ENCODE measurements around the gene IQCH.
"Not testable (repeated sequence)": the region's sequence is repeated elsewhere in the genome, so short reads cannot be mapped to it uniquely, and the experiment has no call there.

IQCH gene

GRCh38 chr15:67401336-67401735 lies 146.8 kb downstream of the IQCH start:
- DNase-seq: no peak

DNA sequence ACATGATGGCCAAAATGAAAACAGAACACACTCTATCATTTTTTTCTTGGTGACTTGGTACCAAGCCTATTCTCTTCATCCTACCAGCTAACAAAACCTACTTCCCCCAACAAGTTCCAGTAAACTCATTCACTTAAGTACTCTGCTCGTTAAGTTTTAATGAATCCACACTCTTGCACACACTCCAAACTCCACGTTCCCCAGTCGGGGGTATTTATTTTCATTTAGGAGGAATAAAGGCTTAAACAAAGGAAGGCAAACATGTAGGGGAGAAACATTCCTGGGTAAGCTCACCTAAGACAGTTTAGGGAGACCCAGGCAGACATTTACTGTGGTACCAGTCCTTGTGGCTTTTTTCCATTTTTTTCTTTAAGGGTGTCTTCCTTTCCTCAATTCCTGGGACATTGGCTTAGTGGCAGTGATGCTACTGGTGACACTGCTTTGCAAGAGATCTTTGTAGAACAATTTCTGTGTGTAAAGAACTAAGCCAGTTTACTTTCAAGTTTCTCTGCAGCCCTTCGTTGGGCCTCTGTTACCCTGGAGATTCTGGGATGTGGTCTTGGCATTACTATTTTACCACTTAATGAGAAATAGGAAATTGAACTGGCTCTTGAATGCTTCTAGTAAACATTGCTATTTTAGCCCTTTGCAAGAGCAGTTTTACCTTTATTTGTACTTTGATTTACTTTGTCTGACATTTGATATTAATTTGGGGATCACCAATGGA lies 149.0 kb downstream of the IQCH start:
- no peak for DNase-seq

GRCh38 chr15:67405208-67406191 lies 150.9 kb downstream of the IQCH start:
- DNase-seq: no peak

DNA sequence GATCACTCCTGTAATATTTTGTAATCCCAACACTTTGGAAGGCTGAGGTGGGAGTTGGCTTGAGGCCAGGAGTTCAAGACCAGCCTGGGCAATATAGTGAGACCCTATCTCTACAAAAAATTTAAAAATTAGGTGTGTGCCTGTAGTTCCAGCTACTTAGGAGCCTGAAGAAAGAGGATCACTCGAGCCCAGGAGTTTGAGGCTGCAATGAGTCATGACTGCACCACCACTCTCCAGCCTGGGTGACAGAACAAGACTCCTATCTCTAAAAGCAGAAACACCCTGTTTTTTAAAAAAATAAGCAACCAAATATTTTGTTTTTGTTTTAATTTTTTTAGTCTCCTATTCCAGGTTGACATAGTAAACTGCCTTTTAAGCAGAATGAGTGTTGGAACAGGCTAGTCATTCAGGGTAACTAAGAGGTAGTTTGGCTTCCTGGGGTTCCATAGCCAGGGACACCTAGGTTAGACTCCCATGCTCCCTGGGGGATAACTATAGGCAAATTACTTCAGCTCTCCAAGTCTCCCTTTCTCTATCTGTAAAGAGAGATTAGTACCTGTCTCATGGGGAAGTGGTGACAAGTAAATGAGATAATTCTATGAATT lies 151.8 kb downstream of the IQCH start:
- no peak for DNase-seq

DNA sequence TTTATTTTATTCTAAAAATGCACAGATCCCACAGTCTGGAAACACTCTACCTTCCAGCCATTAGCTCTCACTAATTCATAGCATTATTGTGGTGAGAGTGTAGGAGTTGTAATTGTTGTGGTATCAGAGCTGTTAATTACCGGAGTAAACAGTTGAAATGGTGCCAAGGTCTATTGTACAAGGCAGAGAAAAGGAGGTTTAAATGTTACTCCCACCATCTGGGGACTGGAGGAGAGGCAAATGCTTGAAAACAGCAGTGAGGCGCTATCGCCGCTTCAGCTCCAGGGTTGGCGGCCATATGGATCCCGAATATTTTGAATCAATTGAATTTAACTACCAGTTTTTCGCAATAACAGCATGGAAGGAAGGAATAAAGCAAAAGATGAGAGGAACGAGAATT lies 153.2 kb downstream of the IQCH start:
- no peak for DNase-seq

GRCh38 chr15:67409175-67409574 lies 154.6 kb downstream of the IQCH start:
- no peak for DNase-seq

GRCh38 chr15:67411486-67411885 lies 156.9 kb downstream of the IQCH start:
- DNase-seq: no peak

DNA sequence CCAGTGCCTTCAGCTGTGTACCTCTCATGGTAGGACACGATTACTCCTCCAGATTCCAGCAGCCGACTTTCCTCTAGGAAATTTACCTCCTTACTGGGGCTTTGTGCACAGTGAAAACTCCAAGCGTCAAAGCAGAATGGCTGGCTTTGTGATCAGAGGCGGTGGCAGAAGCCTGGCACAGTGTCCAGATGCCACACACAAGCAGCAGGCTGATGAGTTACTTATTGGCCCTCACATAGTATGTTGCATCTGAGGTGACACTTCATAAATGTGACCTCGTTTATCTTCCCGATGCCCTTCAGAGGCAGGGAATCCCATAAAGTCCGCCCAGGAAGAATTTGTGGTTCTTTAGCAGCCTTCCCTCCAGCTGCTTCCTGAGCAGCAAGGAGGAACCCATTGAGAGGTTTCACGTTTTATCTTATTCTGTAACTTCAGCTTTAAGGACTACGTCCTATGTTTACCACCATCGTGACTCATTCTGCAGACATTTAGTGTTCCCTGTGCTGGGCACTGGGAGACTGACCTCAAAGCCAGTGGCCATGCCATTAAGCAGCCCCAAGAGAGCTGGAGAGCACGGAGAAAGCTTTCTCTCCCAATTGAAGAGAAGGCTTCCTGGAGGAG lies 159.3 kb downstream of the IQCH start:
- DNase-seq: no peak

DNA sequence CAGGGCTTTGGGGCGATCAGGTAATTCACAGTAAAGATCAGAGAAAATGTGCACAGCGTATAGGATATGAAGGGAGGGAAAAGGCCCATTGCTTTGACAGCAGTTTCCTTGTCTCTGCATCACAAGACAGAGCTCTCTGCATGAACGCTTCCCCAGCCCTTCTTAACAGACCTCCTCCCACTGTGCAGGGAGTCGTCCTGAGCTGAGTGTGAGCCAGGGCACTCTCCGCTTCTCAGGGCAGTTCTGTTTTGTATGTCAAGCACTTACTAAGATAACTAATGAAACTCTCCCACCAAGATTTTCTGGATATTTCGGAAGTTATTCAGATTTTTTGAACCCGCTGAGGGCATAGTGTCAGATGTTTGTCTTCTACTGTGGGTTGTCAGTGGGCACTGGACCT lies 160.6 kb downstream of the IQCH start:
- DNase-seq: no peak

DNA sequence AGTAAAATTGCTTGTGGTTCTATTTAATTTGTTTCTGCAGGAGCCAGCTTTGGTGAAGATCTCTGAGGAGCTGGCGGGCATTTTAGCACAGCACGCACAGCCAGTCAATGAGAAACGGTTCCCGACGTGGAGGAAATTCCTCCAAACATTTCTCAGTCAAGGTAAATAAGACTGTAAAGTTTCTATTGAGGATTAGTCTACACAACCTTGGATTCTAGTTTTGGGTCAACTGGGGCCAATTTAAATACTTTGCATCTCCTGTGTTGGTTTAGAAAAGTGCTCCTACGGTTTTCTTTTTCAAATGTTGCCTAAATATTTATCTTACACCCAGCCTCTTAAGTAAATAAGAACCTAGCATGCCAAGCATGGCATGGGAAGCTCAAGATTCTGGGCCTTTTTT lies 162.3 kb downstream of the IQCH start:
- DNase-seq: no peak

DNA sequence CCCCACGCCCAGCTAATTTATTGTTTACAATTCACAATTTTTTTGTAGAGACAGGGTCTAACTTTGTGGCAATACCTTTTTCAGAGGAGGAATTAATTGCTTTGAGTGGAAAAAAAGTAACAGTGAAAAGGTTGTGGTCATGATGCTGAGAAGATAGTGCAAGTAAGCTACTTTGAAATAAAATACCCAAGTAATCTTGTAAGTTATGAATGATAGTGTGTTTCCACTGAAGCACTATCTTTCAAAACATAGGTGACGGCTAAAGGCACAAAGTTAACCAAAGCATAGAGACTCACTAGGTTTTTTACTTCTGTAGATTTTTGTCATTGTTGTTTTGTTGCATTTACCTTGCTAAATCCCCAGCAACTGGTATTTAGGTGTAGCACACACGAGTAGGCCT lies 165.1 kb downstream of the IQCH start:
- DNase-seq: no peak

GRCh38 chr15:67420137-67420536 lies 165.6 kb downstream of the IQCH start:
- DNase-seq: no peak

- DNase-seq: no peak
These were observed 166.5 kb downstream of the IQCH start for GRCh38 chr15:67421105-67421504.

DNA sequence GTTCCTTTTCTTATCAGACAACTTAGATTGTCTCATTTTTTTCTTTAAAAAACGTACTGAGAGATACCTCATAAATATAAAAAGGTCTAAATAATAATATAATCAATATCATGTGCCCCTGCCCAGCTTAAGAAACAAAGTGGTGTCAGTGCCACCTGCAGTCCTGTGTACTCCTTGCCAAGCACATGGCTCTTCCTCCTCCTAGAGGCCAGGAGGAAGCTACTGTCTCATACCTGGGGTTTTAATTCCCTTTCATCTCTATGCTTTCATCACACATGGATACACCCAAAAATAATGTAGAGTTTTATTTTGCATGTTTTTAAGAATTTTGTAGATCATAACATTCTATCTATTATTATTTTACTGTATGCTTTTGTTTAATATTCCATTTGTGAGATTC lies 167.7 kb downstream of the IQCH start:
- no peak for DNase-seq

DNA sequence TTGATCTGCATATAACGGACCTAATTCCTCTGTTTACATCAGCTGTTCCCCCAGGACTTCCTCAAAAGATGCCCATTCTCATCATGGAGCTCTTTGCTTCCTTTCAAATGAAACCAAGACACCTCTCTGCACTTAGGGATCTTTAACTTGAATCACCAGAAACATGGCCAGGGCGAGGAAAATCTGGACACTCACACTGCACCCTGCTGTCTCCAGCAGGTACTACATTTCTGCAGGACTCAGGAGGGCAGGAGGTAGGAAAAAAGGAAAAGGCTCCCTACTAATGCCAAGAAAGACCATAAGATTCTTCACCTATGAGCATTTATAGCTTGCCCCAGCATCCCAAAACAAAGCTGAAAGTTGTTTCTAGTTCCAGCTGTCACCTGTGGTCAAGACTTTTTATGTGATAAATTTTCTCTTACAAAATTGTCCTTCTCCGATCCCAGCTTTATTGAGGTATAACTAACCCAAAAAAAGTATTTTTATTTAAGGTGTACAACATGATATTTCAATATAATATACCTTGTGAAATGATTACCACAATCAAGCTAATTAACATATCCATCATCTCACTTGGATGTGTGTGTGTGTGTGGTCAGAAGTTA lies 179.0 kb downstream of the IQCH start:
- DNase-seq: peak; percentile 33 to 52

DNA sequence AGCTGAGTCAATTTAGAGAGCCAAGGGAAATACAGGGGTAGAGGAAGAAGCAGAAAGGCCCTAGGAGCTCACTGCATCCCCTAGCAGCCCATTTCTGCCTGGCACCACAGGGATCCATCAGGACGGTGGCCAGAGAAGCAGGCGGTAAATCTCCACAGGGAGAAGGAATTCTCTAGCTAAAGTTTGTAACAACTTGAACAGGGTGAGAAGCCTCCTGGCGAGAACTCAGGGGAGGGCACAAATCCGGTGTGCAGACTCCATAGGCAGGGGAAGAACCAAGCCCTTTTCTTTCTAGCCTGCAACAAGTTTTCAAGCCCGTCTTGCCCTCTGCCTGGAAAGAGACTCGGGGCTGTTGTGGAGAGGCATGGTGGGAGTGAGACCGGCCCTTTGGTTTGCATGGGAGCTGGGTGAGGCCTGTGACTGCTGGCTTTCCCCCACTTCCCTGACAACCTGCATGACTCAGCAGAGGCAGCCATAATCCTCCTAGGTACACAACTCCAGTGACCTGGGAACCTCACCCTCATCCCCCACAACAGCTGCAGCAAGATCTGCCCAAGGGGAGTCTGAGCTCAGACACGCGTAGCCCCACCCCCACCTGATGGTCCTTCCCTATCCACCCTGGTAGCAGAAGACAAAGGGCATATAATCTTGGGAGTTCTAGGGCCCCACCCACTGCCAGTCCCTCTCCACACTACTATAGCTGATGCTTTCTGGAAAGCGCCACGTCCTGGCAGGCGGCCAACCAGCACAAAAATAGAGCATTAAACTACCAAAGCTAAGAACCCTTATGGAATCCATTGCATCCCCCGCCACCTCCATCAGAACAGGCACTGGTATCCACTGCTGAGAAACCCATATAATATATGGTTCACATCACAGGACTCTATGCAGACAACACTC lies 182.0 kb downstream of the IQCH start:
- DNase-seq: not testable (repeated sequence)

DNA sequence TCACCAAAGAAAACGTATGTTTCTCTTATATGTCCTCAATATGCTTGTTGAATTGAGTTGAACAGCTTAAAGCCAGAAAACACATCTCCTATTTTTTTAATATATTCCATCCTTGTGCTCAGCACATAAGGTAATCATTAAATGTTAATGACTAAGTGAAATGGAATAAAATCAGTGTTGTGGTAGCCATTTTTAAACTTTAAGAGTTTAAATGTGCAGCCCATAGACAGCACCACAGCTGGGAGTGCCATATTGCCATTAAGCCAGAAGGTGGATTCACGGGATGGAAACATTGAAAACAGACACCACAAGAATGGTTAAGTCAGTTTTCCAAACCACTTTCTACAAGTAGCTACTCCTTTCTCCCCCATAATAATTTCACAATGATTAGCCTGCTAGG lies 189.5 kb downstream of the IQCH start:
- DNase-seq: no peak

DNA sequence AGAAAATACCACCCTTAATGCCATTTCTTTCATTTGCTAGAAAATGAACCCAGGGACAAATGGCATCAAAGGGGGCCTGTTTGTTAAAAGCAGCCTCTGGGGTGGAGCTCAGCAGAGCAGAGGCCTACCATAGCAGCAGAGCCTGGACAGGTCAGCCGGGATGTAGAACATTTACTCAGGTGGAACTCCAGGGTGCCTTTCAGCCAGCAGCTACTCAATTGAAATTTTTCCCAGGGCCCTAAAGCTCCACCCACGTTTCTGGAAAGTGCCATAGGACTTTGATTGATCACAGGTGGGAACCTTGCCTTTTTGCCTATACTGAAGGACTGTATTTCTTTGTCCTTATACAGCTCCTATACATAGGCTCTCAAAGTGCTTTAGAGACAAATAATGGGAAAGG lies 191.9 kb downstream of the IQCH start:
- no peak for DNase-seq

DNA sequence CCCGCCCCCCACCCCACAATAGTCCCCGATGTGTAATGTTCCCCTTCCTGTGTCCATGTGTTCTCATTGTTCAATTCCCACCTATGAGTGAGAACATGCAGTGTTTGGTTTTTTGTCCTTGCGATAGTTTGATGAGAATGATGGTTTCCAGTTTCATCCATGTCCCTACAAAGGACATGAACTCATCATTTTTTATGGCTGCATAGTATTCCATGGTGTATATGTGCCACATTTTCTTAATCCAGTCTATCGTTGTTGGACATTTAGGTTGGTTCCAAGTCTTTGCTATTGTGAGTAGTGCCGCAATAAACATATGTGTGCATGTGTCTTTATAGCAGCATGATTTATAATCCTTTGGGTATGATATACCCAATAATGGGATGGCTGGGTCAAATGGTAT lies 193.8 kb downstream of the IQCH start:
- not testable (repeated sequence) for DNase-seq

GRCh38 chr15:67453703-67454102 lies 199.1 kb downstream of the IQCH start:
- DNase-seq: not testable (repeated sequence)

GRCh38 chr15:67456677-67457529 lies 202.3 kb downstream of the IQCH start:
- peak; percentile 90 to 91 for DNase-seq
